Embryonic facial prominence (tissue), 1 donor: ENCODE measurements around the gene GNLY.
"Not testable (repeated sequence)": the region's sequence is repeated elsewhere in the genome, so short reads cannot be mapped to it uniquely, and the experiment has no call there.

Source experiments
- DNase-seq: peaks from one replicate; pipeline ENCODE4 v3.0.0-alpha.2; 2016; ENCODE audit errors: extremely low spot score

The GNLY gene

GRCh38 chr2:85710687-85711577, 16.8 kb downstream of the GNLY start:
- DNase-seq, result no peak

GRCh38 chr2:85711578-85712060, 17.5 kb downstream of the GNLY start:
- DNase-seq, result no peak

- no peak for DNase-seq
Observed at GRCh38 chr2:85712336-85712735, 18.2 kb downstream of the GNLY start.

- DNase-seq, result no peak
Observed at GRCh38 chr2:85712849-85713612, 18.9 kb downstream of the GNLY start.

- no peak for DNase-seq
Observed at GRCh38 chr2:85713836-85714235, 19.7 kb downstream of the GNLY start.

GRCh38 chr2:85714421-85714820, 20.3 kb downstream of the GNLY start:
- not testable (repeated sequence) for DNase-seq

GRCh38 chr2:85714841-85715240, 20.7 kb downstream of the GNLY start:
- DNase-seq, result no peak

- no peak for DNase-seq
Observed at GRCh38 chr2:85716346-85716914, 22.3 kb downstream of the GNLY start.

- no peak for DNase-seq
Observed at GRCh38 chr2:85717308-85718008, 23.3 kb downstream of the GNLY start.

GRCh38 chr2:85718009-85718391, 23.8 kb downstream of the GNLY start:
- no peak for DNase-seq

- DNase-seq, result no peak
Observed at GRCh38 chr2:85718885-85719492, 24.8 kb downstream of the GNLY start.

GRCh38 chr2:85719609-85720240, 25.6 kb downstream of the GNLY start:
- no peak for DNase-seq

- DNase-seq, result no peak
Observed at GRCh38 chr2:85720533-85720932, 26.4 kb downstream of the GNLY start.

- DNase-seq, result no peak
Observed at GRCh38 chr2:85721641-85722040, 27.5 kb downstream of the GNLY start.

- no peak for DNase-seq
Observed at GRCh38 chr2:85722519-85722918, 28.4 kb downstream of the GNLY start.

- DNase-seq, result no peak
Observed at GRCh38 chr2:85723707-85724360, 29.7 kb downstream of the GNLY start.

GRCh38 chr2:85724731-85725181, 30.6 kb downstream of the GNLY start:
- no peak for DNase-seq

GRCh38 chr2:85725451-85725850, 31.3 kb downstream of the GNLY start:
- DNase-seq, result no peak

- DNase-seq, result no peak
Observed at GRCh38 chr2:85727798-85728197, 33.6 kb downstream of the GNLY start.

GRCh38 chr2:85728342-85728741, 34.2 kb downstream of the GNLY start:
- DNase-seq, result no peak
